CD14-positive monocyte (primary cell): ENCODE measurements around the gene MEI1. TPM values are rescaled to one million over a fixed set of nuclear protein-coding genes. Genes with fewer than 3 reads are reported as not detected.

Source experiments
- DNase-seq, 3 donors: peaks; one replicate each; pipeline ENCODE4 v3.0.0-alpha.2; 2011 to 2022
- H2AFZ ChIP-seq: 2 replicates; pipeline ENCODE4 v1.6.0; 2012; ENCODE audit warnings: mild to moderate bottlenecking, low read depth, low read length, inconsistent platforms; ENCODE audit not compliant: insufficient read depth, poor library complexity, severe bottlenecking
- H3K27ac ChIP-seq, 2 donors: 1 replicate in 1 of 2; 2 replicates in 1 of 2; pipeline ENCODE4 v1.5.1; 2012 to 2013; ENCODE audit warnings: low read length in 2 of 2, control low read depth in 1 of 2, inconsistent platforms in 1 of 2, low read depth in 1 of 2, mild to moderate bottlenecking in 1 of 2
- H3K27me3 ChIP-seq, 2 donors: one replicate each; pipeline versions ENCODE4 v1.6.0 to v1.6.1; 2011 to 2013; ENCODE audit warnings: low read length in 2 of 2; ENCODE audit not compliant: control insufficient read depth in 2 of 2, insufficient read depth in 2 of 2
- H3K36me3 ChIP-seq, 2 donors: replicated peaks in 1 of 2; 1 replicate in 1 of 2; 2 replicates in 1 of 2; pipeline versions ENCODE4 v1.5.1 to v1.6.1; 2012 to 2013; ENCODE audit warnings: low read length in 2 of 2, control low read depth in 1 of 2, inconsistent platforms in 1 of 2, mild to moderate bottlenecking in 1 of 2; ENCODE audit not compliant: insufficient read depth in 2 of 2, control insufficient read depth in 1 of 2
- H3K4me1 ChIP-seq, 2 donors: 1 replicate in 1 of 2; 2 replicates in 1 of 2; pipeline versions ENCODE4 v1.5.1 to v1.6.1; 2012 to 2013; ENCODE audit warnings: low read length in 2 of 2, control low read depth in 1 of 2, inconsistent platforms in 1 of 2, mild to moderate bottlenecking in 1 of 2, moderate library complexity in 1 of 2; ENCODE audit not compliant: insufficient read depth in 2 of 2, control insufficient read depth in 1 of 2
- H3K4me2 ChIP-seq: replicated peaks from 2 replicates; pipeline ENCODE3; 2012; ENCODE audit warnings: low read length, moderate library complexity, mild to moderate bottlenecking; ENCODE audit not compliant: poor library complexity, severe bottlenecking; ENCODE audit errors: extremely low read depth
- H3K4me3 ChIP-seq, 3 experiments: fragments of 200-600 bp in 1 of 3; sonication (generic) in 1 of 3; replicated peaks in 1 of 3; 1 replicate in 2 of 3; 2 replicates in 1 of 3; pipeline ENCODE4 v1.5.1; 2011 to 2013; ENCODE audit warnings: low read length in 3 of 3, mild to moderate bottlenecking in 3 of 3, control low read depth in 2 of 3, low read depth in 2 of 3, inconsistent platforms in 1 of 3, moderate library complexity in 1 of 3
- H3K79me2 ChIP-seq: 2 replicates; pipeline ENCODE4 v1.6.0; 2012; ENCODE audit warnings: mild to moderate bottlenecking, control low read depth, inconsistent platforms, low read length, moderate library complexity; ENCODE audit not compliant: insufficient read depth
- H3K9ac ChIP-seq: 2 replicates; pipeline ENCODE4 v1.6.0; 2017; ENCODE audit warnings: low read length, mild to moderate bottlenecking; ENCODE audit not compliant: insufficient read depth, poor library complexity, severe bottlenecking
- H3K9me3 ChIP-seq, 2 donors: replicated peaks in 1 of 2; 1 replicate in 1 of 2; 2 replicates in 1 of 2; pipeline versions ENCODE4 v1.5.1 to v1.6.1; 2012 to 2013; ENCODE audit warnings: low read length in 2 of 2, control low read depth in 1 of 2; ENCODE audit not compliant: control insufficient read depth in 1 of 2, insufficient read depth in 1 of 2
- H4K20me1 ChIP-seq: 2 replicates; pipeline ENCODE4 v1.6.0; 2012; ENCODE audit warnings: mild to moderate bottlenecking, low read length, control low read depth, moderate library complexity; ENCODE audit not compliant: insufficient read depth
- H3K27ac Mint-ChIP-seq, 7 donors: one replicate each; pipeline ENCODE4 v1.8.0; 2020; ENCODE audit warnings: mild to moderate bottlenecking in 7 of 7, mixed read lengths in 7 of 7, moderate library complexity in 6 of 7, inconsistent platforms in 2 of 7
- H3K27me3 Mint-ChIP-seq, 3 donors: one replicate each; pipeline ENCODE4 v1.8.0; 2021 to 2022; ENCODE audit warnings: low read depth in 3 of 3, mild to moderate bottlenecking in 3 of 3, mixed read lengths in 3 of 3, moderate library complexity in 3 of 3, inconsistent platforms in 1 of 3
- H3K36me3 Mint-ChIP-seq, 2 donors: one replicate each; pipeline ENCODE4 v1.8.0; 2020; ENCODE audit warnings: mixed read lengths in 2 of 2, inconsistent platforms in 1 of 2, mild to moderate bottlenecking in 1 of 2
- H3K4me1 Mint-ChIP-seq: one replicate; pipeline ENCODE4 v1.8.0; 2020; ENCODE audit warnings: mild to moderate bottlenecking, mixed read lengths
- H3K4me3 Mint-ChIP-seq, 2 donors: one replicate each; pipeline ENCODE4 v1.8.0; 2020; ENCODE audit warnings: mild to moderate bottlenecking in 2 of 2, mixed read lengths in 2 of 2, moderate library complexity in 1 of 2
- H3K9me3 Mint-ChIP-seq, 7 donors: one replicate each; pipeline ENCODE4 v1.8.0; 2020 to 2022; ENCODE audit warnings: mixed read lengths in 7 of 7, mild to moderate bottlenecking in 6 of 7, moderate library complexity in 6 of 7, inconsistent platforms in 2 of 7
- WGBS: methylation state at CpG from one replicate; pipeline ENCODE4 v1.1.5; 2013; ENCODE audit warnings: missing lambda C conversion rate; ENCODE audit not compliant: insufficient coverage; 5-methylcytosine and 5-hydroxymethylcytosine counted together
- intact Hi-C, 2 donors: fragments of 100-400 bp; cut with micrococcal nuclease; formaldehyde crosslinking; loops; one replicate each; pipeline versions ENCODE4 v1.15.0 to v1.15.1; 2023
- polyA plus RNA-seq, 3 donors: library from polyadenylated mRNA; depleted of rRNA in 1 of 3; unstranded in 2 of 3; stranded (reverse) in 1 of 3; fragments of 300-500 nt in 2 of 3; fragments of >200 nt in 1 of 3; fragmentation: Illumina TruSeq in 2 of 3; gene quantifications; 1 replicate in 2 of 3; 2 replicates in 1 of 3; pipeline ENCODE4 v1.2.3, GENCODE V29; 2012 to 2021
- TF ChIP-seq, protein P1 (sequence below): fragments of 200-600 bp; IDR thresholded peaks from one replicate; pipeline ENCODE4 v1.8.0; 2022; ENCODE audit warnings: antibody characterized with exemption, mild to moderate bottlenecking

Gene MEI1
- polyA plus RNA-seq, 3 donors = 12.3 to 40.0 (median 37.0) TPM

GRCh38 chr22:41781507-41781906 is 82.2 kb downstream of the MEI1 start:
- H3K4me1 ChIP-seq = peaks cover 46 to 48% of the 10 kb centered on the region in 2 donors
- no peaks in the 10 kb centered on the region for H3K9me3 ChIP-seq
- peak in 1 of 3 donors; percentile 20 for DNase-seq
- no peaks in the 10 kb centered on the region for H4K20me1 ChIP-seq
- H3K27ac ChIP-seq = peak overlapping the region; percentile 92 to 98
- H3K27ac Mint-ChIP-seq = peak overlapping the region; percentile 96 to 99 (median 98)
- TF ChIP-seq, protein P1, sequence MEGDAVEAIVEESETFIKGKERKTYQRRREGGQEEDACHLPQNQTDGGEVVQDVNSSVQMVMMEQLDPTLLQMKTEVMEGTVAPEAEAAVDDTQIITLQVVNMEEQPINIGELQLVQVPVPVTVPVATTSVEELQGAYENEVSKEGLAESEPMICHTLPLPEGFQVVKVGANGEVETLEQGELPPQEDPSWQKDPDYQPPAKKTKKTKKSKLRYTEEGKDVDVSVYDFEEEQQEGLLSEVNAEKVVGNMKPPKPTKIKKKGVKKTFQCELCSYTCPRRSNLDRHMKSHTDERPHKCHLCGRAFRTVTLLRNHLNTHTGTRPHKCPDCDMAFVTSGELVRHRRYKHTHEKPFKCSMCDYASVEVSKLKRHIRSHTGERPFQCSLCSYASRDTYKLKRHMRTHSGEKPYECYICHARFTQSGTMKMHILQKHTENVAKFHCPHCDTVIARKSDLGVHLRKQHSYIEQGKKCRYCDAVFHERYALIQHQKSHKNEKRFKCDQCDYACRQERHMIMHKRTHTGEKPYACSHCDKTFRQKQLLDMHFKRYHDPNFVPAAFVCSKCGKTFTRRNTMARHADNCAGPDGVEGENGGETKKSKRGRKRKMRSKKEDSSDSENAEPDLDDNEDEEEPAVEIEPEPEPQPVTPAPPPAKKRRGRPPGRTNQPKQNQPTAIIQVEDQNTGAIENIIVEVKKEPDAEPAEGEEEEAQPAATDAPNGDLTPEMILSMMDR = no peak
- no peak overlapping the region for H2AFZ ChIP-seq
- peaks cover 8 to 17% of the 10 kb centered on the region in 2 donors for H3K36me3 Mint-ChIP-seq
- H3K27me3 Mint-ChIP-seq = no peaks in the 10 kb centered on the region
- peaks cover 58% of the 10 kb centered on the region for H3K4me1 Mint-ChIP-seq
- H3K27me3 ChIP-seq = no peaks in the 10 kb centered on the region
- H3K4me3 ChIP-seq = peak overlapping the region; percentile 28 to 56 (median 42)
- intact Hi-C loops = loop anchor here in 1 of 2 donors (2.0 to 5.0 kb wide), 3 partner anchors 19 to 51 kb away; partner anchors contain the start of genes CCDC134 and SREBF2
- peak overlapping the region; percentile 66 for H3K9ac ChIP-seq
- H3K4me3 Mint-ChIP-seq = peak overlapping the region; percentile 73 to 83
- H3K79me2 ChIP-seq = no peaks in the 10 kb centered on the region
- peak overlapping the region; percentile 63 for H3K4me2 ChIP-seq
- H3K9me3 Mint-ChIP-seq = peaks cover 0 to 5% (median 2%) of the 10 kb centered on the region in 7 donors
- no peaks in the 10 kb centered on the region for H3K36me3 ChIP-seq
- WGBS = 50% methylated on average over 1 of the region's 1 CpG

DNA sequence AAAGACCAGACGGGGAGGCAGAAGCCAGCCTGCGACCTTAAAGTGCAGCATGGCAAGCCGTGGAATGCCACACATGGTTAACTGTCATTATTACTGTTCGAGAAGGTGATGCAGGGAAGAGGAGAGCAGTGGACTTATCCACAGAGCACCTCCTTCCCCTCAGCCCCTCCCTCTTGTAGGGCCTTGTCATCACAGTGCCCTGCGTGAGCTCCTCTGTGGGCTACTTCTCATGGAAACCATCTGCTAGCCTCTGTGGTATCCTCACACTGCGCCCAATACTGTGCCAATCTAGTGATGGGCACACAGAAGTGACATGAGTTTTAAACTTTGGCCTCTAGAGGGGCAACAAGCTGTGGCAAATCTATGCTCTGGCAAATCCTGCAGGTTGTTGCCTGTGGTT is 83.0 kb downstream of the MEI1 start:
- TF ChIP-seq, protein P1 = no peak
- Mint-ChIP-seq H3K9me3 (peaks cover 0 to 5% (median 2%) of the 10 kb centered on the region in 7 donors), H3K27ac (peak overlapping the region; percentile 96 to 99 (median 98)), H3K36me3 (peaks cover 8 to 18% of the 10 kb centered on the region in 2 donors), H3K4me1 (peaks cover 61% of the 10 kb centered on the region), H3K27me3 (no peaks in the 10 kb centered on the region), H3K4me3 (peak overlapping the region in 1 of 2 donors; percentile 51)
- H2AFZ ChIP-seq = no peak overlapping the region
- peak overlapping the region; percentile 6 to 98 for H3K27ac ChIP-seq
- no CpG with 5 or more reads among the region's 6 CpGs for WGBS
- no peaks in the 10 kb centered on the region for H3K79me2 ChIP-seq
- H3K27me3 ChIP-seq = no peaks in the 10 kb centered on the region
- intact Hi-C loops = loop anchor here in 1 of 2 donors (5.0 kb wide), 1 partner anchor 35 kb away; no protein-coding TSS in a partner anchor
- H3K4me3 ChIP-seq = peak overlapping the region in 1 of 3 experiments; percentile 56
- H3K4me1 ChIP-seq = peaks cover 43 to 45% of the 10 kb centered on the region in 2 donors
- no peaks in the 10 kb centered on the region for H3K36me3 ChIP-seq
- no peaks in the 10 kb centered on the region for H3K9me3 ChIP-seq
- H3K4me2 ChIP-seq = peak overlapping the region; percentile 63
- H3K9ac ChIP-seq = no peak overlapping the region
- DNase-seq = peak in 1 of 3 donors; percentile 53
- H4K20me1 ChIP-seq = no peaks in the 10 kb centered on the region
